Measurements from ENCODE around the gene UBXN2A.

UBXN2A gene, protein sequence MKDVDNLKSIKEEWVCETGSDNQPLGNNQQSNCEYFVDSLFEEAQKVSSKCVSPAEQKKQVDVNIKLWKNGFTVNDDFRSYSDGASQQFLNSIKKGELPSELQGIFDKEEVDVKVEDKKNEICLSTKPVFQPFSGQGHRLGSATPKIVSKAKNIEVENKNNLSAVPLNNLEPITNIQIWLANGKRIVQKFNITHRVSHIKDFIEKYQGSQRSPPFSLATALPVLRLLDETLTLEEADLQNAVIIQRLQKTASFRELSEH

DNA sequence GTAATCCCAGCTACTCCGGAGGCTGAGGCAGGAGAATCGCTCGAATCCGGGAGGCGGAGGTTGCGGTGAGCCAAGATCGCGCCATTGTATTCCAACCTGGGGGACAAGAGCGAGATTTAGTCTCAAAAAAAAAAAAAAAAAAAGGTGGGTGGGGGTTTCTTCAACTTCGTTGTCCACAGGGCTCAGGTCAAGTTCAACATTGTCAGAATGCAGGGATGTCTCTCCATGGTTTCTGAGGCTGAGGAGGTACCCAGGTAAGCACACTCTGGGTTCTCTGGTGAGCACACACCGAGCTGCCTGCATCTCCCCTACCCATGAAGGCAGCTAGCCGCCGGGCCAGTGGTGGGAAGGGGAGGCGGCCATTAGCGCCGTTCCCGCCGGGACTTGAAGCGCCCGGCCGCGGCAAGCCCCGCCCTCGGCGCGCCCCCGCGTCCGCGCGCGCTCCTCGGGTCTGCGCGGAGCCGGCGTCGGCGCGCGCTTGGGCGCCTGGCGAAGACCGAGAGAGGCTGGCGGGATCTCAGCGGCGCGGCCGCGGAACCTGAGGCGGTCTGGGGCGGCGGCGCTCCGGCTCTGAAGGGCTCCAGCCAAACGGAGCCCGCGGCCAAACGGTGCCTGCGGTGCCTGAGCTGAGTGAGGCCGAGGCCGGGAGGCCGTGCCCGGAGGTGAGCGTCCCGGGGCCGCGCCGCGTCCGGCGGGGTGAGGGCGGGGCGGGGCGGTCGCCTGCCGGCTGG, at the start of gene UBXN2A:
Gene UBXN2A (plus strand): TSS at position 477 of the 731 bp plus-strand sequence. CDS start 17,852 bp downstream, outside the sequence.
- peak; percentile 78 for DNase-seq

DNA sequence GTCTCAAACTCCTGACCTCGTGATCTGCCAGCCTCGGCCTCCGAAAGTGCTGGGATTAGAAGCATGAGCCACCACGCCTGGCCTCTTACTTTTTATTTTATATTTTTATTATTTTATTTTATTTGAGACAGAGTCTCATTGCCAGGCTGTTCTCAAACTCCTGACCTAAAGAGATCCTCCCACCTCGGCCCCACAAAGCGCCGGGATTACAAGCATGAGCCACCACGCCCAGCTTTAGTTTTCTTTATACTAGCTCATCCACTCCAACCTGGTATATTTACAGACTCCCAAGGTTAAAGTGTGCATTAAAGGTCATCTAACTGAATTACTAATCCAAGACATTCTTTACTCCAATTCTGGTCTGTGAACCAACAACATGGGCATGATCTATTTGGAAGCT, 40.1 kb upstream of the UBXN2A start:
- DNase-seq = no peak

DNA sequence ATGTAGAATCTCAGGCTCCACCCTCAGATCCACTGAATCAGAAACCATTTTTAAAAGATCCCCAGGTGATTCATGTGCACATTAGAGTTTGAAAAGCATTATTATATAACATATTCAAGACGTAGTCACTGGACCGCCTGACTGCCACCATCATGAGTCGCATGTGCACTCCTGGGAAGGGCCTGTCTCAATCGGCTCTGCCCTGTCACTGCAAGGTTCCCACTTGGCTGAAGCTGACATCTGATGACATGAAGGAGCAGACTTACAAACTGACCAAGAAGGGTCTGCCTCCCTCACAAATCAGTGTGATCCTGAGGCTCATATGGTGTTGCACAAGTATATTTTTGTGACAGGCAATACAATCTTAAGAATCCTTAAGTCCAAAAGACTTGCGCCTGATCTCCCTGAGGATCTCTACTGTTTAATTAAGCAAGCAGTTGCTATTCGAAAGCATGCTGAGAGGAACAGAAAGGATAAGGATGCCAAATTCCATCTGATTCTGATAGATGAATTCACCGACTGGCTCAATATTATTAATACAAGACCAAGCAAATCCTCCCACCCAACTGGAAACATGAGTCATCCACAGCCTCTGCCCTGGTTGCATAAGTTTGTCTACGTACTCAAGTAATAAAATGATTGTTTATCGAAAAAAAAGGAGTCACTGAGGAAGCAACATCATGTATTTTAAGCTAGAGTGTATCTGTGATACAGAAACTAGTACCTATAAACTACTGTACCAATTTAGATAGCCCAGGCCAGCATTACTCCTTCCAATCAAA, 39.5 kb upstream of the UBXN2A start:
- no peak for DNase-seq

DNA sequence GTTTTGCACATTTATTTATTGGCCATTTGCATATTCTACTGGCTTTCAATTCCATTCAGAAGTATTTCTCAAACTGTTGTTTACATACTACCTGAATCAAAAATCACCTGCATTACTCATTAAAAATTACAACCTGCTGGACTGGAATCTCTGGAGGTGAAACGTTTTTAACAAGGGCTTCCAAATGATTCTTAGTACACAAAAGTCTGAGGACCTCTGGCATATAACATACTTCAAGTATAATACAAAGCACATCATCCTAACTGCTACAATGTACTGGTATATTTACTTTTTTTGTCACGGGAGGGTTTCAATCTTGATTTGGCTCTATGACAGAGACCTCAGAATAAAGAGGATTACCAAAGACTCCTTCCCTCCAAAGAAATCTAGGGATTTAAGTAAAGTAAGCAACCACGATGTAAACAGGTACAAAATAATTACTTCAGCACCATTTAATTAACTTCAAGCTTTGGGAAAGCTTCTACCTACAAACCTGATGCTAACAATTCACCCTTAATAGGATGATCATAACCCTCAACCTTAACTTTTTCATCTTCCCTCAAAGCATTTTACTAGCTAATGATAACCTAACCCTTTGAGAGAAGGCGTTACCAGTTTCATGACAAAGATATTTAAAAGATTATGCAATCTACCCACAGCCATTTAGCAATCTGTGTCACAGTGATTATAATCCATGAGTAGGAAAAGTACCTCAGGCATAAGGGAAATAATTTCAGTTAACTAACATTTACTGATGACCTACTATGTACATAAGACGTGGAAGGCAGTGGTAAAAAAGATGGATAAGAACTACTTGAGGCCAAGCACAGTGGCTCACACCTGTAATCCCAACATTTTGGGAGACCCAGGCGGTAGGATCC, 38.1 kb upstream of the UBXN2A start:
- DNase-seq = no peak

DNA sequence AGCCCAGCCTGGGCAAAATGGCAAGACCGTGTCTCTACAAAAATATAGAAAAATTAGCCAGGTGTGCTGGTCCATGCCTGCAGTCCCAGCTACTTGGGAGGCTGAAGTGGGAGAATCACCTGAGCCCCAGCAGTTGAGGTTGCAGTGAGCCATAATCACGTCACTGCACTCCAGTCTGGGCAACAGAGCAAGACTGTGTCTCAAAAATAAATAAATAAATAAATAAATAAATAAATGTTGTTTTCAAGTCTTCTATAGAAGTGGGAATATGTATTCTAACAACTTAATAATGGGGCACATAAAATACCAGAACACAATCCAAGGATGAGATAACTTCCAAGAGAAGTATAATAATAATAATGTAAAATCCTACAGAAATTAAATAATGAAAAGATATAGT, 37.2 kb upstream of the UBXN2A start:
- DNase-seq = no peak

DNA sequence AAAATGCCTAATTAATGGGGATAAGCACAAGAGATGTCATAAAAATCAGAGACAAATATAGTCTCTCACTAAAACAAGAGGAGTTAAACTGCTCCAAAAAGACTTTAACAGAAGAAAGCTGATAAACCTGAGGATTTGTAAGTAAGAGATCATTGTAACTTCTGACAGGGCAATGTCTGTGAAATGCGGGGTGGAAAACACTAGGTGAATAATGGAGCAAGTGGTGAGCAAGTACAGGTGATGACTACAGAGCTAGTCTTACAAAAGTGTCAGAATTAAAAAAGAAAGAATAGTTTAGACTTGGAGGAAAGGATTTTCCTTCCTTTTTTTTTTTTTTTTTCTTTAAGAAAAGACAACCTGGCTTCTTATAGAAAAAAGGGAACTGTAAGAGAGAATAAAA, 36.0 kb upstream of the UBXN2A start:
- DNase-seq = no peak

DNA sequence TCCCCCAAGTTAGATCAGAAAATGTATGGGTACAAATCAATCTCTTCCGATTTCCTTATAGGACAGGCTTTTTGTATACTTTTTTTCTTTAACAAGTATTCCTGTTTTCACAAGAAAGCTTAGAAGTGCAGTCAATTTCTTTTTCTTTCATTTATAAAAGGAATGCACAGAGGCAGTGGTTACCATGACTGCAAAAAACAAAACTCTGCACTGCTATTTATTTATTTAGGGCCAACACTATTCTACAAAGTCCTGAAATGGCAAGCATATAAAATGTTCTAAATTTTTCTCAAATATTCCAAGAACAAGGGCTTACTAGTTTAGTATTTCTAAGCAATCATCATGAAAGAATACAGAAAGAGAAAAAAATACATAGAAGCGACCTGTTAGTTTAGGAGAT, 35.6 kb upstream of the UBXN2A start:
- no peak for DNase-seq

DNA sequence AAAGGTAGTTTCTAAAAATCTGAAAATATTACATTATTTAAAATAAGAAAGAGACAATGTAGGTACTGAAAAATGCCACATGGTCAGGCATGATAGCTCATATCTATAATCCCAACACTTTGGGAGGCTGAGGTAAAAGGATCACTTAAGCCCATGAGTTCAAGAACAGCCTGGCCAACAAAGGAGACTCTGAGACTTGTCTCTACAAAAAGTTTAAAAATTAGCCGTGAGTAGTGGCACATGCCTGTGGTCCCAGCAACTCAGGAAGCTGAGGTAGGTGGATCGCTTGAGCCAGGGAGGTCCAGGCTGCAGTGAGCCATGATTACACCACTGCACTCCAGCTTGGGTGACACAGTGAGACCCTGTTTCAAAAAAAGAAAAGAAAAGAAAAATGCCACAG, 35.1 kb upstream of the UBXN2A start:
- no peak for DNase-seq

DNA sequence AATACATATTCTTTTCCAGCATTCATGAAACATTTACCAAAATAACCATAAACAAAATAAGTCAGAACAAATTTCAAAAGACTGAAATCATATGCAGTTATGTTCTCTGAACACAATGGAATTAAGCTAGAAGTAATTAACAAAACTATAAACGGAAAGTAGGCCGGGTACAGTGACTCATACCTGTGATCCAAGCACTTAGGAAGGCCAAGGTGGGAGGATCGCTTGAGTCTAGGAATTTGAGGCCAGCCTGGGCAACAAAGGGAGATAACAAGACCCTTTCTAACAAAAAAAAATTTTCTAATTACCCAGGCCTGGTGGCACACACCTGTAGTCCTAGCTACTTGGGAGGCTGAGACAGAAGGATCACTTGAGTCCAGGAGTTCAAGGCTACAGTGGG, 28.2 kb upstream of the UBXN2A start:
- no peak for DNase-seq

DNA sequence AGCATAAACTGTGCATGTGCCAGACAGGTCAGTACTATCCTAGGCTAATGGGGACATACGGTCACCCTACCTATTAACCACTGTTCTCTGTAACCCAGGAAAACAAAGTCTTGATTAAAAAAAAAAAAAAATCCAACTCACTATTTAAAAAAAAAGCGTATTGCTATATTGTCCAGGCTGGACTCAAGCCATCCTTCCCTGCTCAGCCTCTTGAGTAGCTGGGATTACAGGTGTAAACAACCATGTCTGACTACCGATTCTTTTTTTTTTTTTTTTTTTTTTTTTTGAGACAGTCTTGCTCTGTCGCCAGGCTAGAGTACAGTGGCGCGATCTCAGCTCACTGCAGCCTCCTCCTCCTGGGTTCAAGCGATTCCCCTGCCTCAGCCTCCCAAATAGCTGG, 24.9 kb upstream of the UBXN2A start:
- no peak for DNase-seq

DNA sequence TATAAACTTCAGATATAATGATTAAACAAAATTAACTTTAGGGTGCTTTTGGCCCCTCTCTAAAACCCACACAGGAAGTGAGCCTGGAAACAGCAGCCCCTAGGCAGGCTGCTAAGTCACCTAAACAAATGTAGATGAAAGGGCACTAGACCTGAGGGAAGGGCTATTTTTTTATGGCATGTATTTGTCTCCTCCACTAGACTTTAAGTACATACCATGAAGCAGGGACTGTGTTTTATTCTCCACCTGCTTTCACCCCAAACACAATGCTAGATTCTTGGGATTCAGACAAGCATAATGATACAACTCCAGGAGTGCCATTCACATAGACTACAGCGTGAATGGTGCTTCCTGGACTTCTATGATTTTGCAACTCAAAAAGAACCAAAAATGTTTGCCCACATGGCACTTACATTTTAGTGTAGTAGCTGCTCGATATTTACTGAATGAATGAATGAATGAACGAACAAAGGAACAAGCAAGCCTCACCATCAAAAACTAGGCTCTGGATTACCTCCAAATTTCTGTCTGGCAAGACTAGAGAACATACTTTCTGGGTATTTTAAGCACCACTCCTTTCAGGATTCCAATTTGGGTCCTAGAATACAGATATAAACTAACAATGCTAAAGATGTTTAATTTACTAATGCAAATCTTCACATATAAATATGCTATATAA, 23.4 kb upstream of the UBXN2A start:
- DNase-seq = no peak

DNA sequence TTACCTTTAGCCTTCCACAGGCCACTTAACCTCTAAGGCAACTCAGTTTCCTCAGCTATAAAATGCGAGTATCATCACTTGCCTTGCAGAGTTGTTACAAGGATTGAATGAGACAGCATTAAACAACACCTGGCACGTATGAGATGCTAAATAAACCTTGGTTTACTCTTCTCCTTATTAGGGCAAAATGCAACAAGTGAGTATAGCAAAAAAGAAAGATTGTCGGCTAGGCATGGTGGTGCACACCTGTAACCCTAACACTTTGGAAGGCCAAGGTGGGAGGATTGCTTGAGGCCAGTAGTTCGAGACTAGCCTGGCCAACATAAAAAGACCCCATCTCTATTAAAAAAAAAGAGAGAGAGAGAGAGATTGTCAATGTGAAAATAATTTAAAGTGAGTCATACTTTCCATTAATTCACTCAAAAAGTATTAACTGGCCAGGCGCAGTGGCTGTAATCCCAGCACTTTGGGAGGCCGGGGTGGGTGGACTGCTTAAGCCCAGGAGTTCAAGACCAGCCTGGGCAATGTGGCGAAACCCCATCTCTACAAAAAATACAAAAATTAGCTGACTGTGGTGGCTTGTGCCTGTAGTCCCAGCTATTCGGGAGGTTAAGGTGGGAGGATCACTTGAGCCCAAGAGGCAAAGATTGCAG, 21.3 kb upstream of the UBXN2A start:
- no peak for DNase-seq

DNA sequence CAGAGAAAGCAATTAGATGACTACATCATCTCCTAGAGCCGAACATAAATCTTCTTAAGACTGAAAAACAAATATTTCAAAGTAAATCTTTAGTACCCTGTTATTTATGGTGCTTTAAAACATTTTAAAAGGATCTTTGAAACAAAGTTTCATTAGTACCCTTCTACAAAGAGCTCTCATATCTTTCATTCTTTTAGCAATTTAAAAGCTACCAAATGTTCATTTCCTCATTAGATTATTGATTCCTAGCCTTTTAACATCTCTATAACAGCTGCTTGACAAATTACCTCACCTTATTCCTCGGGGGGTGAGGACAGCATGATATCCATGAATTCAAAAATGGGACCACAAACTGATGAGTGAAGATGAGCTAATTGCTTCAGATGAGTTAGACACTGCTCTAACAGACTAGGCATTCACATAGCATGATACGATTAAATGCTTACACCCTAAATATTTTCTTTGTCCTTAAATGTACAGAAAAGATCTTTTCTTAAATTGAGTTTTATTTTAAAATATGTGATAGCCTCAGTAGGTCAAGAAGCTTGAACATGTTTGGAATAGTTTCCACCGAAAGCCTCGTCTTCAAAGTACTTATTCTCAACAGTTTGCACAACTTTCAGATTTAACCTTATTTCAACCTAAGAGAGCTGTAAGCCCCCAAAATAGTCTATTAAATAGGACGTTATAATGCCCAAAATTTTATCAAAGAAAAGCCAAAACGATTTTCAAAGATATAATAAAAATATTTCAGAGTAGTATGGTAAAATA, 15.5 kb upstream of the UBXN2A start:
- no peak for DNase-seq

DNA sequence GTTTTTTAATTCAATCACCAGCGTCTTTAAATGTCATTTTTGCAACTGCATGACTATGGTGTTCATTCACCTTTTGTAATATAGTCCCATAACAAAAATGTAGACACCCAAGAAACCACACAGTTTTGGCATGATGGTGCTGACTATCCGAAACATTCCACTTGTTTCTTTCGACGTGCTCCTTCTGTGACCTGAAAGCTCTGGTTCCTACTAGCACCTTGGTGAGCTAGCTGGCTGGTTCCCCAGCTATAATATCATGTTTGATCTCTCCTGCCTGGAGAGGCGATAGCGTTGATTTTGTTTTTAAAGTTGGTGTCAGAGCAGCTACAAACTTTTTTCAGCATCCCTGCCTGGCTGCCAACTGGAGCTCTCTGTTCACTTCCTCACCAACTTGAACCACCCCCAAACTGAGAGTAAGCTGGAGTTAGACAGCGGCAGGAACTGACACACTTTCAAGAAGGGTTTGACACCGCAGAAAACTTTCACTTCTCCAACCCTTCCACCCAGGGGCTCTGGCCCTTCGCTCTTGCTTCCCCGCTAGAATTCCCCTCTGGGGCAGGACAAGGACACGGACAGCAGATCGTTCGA, 14.5 kb upstream of the UBXN2A start:
- DNase-seq = peak; percentile 58

DNA sequence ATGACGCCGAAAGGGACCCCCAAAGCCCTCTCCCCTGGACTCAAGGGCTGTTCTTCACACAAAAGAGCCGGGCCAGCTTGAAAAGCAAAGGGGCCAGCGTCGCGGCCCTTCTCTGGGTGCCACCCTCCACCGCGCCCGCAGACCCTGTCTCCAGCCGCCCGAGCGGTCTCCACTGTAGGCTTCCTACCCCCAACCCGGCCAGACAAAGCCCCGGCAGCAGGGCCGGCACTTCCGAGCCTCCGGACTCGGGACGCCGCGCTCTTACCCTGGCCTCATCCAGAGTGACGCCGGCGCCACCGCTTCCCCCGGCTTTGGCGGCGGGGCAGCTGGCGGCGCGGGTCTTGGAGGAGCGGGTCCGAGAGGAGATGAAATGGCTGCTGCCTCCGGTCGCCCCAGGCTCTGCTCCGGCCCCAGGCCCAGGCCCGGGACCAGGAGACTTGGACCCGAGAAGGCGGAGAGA, 13.9 kb upstream of the UBXN2A start:
- peak; percentile 29 for DNase-seq

DNA sequence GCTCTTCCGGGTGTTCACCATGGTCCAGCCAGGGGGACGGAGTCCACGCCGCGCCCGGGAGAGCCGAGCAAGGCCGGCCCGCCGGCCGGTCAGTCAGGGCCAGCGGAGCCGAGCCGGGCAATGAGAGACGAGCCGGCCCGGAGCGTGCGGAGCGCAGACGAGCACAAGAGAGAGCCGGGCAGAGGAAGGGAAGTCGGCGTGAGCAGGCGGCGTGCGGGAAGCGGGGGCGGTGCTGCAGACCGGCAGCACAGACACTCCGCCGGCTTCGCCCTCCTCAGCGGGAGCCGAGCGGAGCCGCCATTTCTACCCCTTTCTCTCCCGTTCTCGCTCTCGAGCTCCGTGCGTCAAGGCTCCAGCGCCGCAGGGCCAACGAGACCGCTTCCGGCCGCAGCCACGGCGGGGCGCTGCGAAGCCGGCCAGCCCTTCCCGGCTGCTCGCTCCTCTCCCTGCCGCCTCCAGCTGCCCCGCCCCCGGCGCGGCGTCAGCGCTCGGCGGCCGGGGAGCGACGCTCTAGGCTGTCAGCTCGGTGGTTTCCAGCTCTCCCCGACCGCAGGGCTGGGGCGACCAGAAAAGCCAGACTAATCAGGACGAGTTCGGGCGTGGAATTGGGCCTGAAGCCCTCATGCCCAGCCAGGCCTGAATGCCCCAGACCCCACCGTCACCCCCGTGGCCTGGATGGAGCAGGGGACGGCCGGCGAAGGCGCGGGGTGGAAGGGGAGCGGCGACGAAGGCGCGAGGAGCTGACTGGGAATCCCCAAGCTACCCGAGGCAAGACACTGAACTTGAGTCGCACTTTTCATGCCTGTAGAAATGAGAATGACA, 13.3 kb upstream of the UBXN2A start, which contains the start of gene ATAD2B:
Gene ATAD2B (minus strand): TSS at position 374 of the 822 bp plus-strand sequence. CDS start 353 bp downstream, at position 21.
- DNase-seq = peak; percentile 95

DNA sequence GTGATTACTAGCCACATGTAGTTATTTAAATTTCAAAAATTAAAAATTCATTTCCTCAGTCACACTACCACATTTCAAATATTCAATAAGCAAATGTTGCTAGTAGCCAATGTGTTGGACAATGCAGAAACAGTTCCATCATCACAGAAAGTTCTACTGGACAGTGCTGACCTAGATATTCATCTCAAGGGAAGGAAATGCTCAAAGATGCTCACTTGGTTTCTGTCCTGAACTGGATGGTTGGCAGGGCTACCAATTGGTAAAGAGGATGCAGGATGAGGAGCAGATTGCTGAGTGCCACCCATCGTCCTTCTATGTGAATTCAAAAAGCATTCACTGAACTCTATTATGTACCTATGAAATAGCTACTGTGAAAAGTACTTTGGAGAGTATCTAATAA, 6.0 kb upstream of the UBXN2A start:
- no peak for DNase-seq

DNA sequence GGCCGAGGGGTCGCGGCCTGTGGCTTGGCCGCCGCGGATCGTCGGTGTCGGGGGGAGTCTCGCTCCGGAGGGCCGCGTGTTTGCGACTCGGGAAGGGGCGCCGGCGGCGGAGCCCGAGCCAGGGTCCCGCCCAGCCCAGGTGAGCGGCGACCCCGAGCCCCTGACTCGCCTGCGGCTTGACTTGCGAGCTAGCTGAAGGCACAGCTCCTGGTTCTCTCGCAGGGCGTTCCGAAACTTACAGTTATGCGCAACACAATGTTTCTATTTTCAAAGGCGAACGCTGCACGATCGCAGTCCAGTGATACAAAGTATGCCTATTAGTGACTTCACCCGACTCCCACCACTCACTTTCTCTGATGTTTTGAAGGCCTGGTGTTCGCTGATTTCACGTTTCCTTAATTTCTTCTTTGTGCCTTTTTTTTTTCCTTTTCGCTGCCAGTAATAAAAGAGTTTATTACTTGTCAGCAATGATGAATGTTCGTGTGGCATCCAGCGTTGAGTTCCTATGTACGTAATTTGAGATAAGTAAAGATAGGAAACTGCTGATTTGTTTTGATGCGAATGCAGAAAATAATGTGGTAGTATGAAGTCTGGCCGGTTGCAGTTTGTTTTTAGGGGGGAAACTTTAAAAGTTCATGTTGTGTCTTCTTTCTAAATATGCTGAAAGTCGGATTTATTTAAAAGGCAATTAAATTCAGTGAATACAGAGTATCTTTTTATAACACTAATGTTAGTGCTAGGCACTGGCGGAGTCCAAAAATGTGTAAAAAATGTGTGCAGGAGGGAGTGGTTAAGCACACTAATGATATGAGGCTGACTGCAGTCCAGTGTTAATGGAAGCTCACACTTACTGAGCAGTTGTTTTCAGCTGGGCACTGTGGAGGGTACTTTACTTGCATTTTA, 706 bp downstream of the UBXN2A start:
- peak; percentile 53 for DNase-seq
